NCI-H1048 (cell line): ENCODE results near the gene ZMYND11.

Experiments used
- DNase-seq: peaks from one replicate; lab custom pipeline; 2025; lab: John Stamatoyannopoulos, UW

ZMYND11 gene

DNA sequence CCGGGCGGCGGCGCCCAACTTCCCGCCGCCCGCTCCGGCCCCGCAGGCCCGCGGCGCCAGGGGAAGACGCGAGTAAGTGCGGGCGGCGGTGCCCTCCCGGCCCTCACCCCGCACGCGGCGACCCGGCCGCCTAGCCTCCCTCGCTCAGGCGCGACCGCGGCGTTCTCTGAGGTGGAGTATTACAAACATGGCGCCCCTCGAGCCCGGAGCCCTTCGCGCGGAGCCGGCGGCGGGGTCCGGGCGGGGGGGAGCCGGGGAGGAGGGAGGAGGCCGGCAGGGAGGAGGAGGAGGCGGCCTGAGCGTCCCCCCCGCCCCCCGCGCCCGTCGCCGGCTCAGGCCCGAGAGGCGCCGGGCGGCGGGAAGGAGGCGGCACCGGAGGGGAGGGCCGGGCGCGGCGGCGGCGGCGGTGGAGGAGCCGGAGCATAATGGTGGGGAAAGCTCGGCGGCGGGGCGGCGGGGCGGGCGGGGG lies at the start of gene ZMYND11:
ZMYND11 (plus strand) TSS at position 324 of the 469 bp plus-strand sequence. CDS start 44,558 bp downstream, outside the sequence.
- DNase-seq = no peak

DNA sequence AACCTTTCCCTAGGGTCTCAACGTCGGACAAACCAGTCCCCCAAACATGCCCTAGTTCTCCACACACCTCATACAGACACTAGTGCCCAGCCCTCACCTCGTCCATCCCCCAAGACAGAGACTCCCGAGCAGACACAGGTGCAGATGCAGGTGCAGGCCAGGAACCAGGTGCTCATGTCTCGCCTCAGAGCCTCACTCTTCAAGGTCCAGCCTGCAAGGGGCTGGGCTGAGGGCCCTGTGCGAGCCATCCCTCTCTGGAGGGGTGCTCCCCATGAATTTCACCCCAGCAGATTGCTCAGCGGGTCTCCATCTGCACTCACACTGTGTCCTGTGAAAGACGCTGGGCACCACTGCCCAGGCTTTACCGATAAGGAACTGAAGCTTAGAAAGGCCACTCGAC lies 49.2 kb upstream of the ZMYND11 start:
- DNase-seq = no peak

DNA sequence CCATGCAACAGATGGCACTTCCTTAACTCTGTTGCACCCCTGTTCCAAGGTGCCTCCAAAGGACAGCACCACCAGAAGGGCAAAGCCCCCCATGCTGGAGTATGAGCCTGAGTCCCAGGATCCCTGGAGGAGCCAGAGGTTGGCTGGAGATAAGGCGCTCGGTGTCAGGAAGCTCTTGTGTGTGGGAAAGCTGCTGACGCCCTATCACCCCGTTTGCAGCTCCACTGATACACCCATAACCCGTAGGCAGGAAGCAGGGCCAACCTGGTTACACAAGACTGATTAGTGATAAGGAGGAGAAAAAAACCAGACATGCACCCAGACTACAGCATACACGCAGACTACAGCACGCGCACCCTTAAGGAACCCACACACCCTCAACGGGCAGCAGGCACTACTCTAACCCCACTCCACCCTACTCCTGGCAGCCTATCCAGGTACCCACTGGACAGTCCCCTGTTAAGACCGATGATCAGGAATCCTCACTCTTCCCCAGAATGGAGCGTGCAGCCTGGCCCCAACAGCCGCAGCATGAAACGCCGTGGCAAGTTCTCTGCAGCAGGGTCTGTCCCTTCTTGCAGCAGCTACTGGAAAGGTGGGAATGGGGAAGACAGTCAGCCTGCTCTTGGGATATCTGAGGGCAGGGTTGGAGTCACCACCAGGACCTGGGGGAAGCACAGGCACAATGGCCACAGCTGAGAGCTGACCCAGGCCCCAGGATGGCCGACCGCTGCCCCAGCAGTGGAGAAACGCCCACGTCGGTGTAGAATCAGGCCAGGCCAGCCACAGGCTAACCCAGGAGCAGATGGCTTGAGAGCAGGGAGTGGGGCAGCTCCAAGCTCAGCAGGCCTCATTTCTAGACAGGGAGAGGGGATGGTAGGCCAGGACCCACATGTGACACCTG lies 47.8 kb upstream of the ZMYND11 start:
- DNase-seq = no peak

- no peak for DNase-seq
Observed at GRCh38 chr10:88253-88652, 47.0 kb upstream of the ZMYND11 start.

DNA sequence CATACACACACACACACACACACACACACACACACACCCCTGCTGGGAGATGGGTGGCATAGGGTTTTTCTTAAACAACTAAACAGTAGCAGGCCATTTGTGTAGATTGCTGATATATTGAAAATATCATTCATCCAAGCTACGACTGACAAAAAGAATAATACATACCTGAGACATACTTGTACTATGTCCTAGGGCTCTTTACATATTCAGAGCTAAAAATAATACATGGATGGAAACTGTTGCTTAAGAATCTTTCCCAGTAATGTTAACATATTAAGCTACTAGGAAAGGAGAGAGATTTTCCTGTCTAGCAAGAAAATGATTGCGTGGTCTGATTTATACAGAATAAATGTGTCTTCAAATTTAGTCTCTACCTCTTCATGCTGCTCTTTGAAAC lies 46.0 kb upstream of the ZMYND11 start:
- DNase-seq = no peak

GRCh38 chr10:90161-90560 lies 45.1 kb upstream of the ZMYND11 start:
- DNase-seq = no peak

DNA sequence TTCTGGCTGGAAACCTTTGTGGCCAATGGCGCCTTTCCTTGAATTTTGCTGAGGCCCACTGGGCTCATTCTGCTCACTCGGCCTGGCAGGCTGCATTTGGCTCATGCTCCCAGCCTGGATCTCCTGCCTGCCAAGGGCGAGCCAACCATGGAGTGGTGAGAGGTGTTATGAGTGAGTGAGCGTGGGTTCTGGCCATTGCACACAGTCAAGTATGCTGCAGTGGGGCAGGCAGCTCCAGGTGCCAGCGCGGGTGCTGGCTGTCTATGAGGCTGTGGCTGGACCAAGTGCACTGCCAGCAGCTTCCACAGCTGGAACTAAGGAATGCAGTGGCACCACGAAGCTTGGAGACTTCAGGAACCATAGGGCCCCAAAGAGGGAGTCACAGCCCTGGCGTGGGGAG lies 43.9 kb upstream of the ZMYND11 start:
- DNase-seq = no peak

- no peak for DNase-seq
Observed at GRCh38 chr10:92153-92552, 43.1 kb upstream of the ZMYND11 start.

GRCh38 chr10:92846-93245 lies 42.4 kb upstream of the ZMYND11 start:
- no peak for DNase-seq

GRCh38 chr10:94613-95012 lies 40.6 kb upstream of the ZMYND11 start:
- no peak for DNase-seq

DNA sequence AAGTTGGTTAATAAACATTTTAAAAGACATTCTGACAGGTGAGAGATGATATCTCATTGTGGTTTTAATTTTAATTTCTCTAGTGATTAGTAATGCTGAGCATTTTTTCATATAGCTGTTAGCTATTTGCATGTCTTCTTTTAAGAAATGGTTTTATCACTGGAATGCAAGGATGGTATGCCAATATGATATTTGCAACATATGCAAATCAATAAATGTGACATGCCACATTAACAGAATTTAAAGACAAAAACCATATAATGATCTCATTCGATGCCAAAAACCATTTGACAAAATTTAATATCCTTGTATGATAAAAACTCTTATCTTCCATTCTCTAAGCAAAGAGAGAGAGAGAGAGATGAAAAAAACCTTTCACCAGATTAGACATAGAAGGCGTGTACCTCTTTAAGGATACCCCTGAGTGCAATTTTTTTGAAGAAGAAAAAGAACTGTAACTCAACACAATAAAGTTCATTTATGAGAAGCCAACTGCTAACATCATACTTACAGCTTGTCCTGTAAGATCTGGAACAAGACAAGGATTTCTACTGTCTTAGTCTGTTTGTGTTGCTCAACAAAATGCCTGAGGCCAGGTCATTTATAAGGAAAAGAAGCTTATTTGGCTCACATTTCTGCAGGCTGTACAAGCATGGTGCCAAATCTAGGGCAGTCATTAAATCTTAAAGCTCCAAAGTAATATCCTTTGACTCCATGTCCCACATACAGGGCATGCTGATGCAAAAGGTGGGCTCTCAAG lies 39.7 kb upstream of the ZMYND11 start:
- DNase-seq = no peak

- no peak for DNase-seq
Observed at GRCh38 chr10:96466-96865, 38.8 kb upstream of the ZMYND11 start.

GRCh38 chr10:104416-104815 lies 30.8 kb upstream of the ZMYND11 start:
- DNase-seq = no peak

GRCh38 chr10:104862-105565 lies 30.2 kb upstream of the ZMYND11 start:
- DNase-seq = no peak

- DNase-seq = no peak
Observed at GRCh38 chr10:105806-106205, 29.4 kb upstream of the ZMYND11 start.

DNA sequence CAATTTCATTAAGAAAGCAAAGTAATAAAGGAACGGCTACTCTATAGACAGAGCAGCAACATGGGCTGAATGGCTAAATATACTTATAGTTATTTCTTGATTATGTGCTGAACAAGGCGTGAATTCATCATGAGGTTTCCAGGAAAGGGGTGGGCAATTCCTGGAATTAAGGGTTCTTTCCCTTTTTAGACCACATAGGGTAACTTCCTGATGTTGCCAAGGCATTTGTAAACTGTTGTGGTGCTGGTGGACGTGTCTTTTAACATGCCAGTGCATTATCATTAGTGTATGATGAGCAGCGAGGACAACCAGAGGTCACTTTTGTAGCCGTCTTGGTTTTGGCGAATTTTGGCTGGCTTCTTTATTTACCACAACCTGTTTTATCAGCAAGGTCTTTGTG lies 28.5 kb upstream of the ZMYND11 start:
- DNase-seq = no peak

- no peak for DNase-seq
Observed at GRCh38 chr10:112246-112645, 23.0 kb upstream of the ZMYND11 start.

DNA sequence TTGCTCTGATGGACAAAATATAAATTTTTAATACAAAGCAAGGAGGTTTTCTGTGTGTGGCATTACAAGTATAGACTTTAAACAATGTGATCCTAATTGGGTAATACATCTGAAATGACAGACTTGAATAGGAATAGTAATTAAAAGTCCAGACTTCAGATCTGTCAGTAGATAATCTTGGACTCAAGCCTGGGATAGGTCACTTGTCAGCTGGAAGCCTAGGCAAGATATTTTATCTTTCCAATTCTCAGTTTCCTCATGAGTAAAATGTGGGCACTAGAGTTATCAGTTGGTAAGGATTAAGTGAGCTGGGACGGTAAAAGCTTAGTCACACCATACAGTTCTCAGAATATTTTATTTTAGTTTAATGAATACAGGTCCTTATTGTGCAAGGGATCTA lies 10.4 kb upstream of the ZMYND11 start:
- no peak for DNase-seq

- no peak for DNase-seq
Observed at GRCh38 chr10:127612-128432, 7.4 kb upstream of the ZMYND11 start.

DNA sequence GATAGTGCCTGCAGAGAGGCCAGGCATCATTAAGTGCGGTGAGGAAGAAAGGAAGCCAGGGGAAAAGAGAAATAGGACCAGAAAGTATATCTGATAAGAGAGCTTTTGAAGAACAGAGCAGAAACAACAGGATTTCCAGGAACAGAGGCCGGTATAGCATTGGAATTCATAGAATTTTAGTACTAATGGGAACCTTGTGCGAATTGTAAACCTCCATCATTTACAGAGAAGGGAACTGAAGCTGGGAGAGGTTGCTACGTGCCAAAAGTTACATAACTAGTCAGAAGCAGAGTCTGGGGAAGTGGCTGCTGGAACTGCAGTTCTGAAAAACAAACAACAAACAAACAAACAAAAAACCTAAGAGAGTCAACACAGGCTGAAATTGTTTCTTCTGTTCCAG lies 5.4 kb upstream of the ZMYND11 start:
- DNase-seq = no peak
